Stimulated activated CD4-positive, alpha-beta T cell treated with anti-CD3 and anti-CD28 coated beads, Interleukin-4, amount 100 ng/mL, for 4 hours (primary cell): ENCODE data around the gene CSH2.
"Not testable (repeated sequence)": the region's sequence is repeated elsewhere in the genome, so short reads cannot be mapped to it uniquely, and the experiment has no call there.

ENCODE experiments used
- DNase-seq, 2 experiments: peaks; one replicate each; pipeline ENCODE4 v3.0.0-alpha.2; 2020

CSH2 gene

GRCh38 chr17:63873577-63873976 is at the start of gene CSH2:
TSS of gene CSH2 (minus strand) at chr17:63873677. CDS start at chr17:63873614, 63 bp downstream.
- not testable (repeated sequence) for DNase-seq

- DNase-seq, result not testable (repeated sequence)
Measured at GRCh38 chr17:63922402-63922801, 48.9 kb upstream of the CSH2 start.

- not testable (repeated sequence) for DNase-seq
Measured at GRCh38 chr17:63920779-63921178, 47.3 kb upstream of the CSH2 start.

GRCh38 chr17:63920050-63920449 is 46.6 kb upstream of the CSH2 start:
- DNase-seq, result not testable (repeated sequence)

- DNase-seq, result peak; percentile 55 to 62
Measured at GRCh38 chr17:63919311-63919723, 45.8 kb upstream of the CSH2 start.

GRCh38 chr17:63918789-63919305 is 45.4 kb upstream of the CSH2 start, which contains the start of gene GH1:
TSS of gene GH1 (minus strand) at chr17:63918839. CDS start at chr17:63918776, 63 bp downstream.
- not testable (repeated sequence) for DNase-seq

- no peak for DNase-seq
Measured at GRCh38 chr17:63918305-63918704, 44.8 kb upstream of the CSH2 start.

GRCh38 chr17:63917646-63918045 is 44.2 kb upstream of the CSH2 start:
- no peak for DNase-seq

- not testable (repeated sequence) for DNase-seq
Measured at GRCh38 chr17:63917206-63917605, 43.7 kb upstream of the CSH2 start.

GRCh38 chr17:63916566-63917185 is 43.2 kb upstream of the CSH2 start:
- no peak for DNase-seq

- not testable (repeated sequence) for DNase-seq
Measured at GRCh38 chr17:63915753-63916152, 42.3 kb upstream of the CSH2 start.

- DNase-seq, result no peak
Measured at GRCh38 chr17:63914471-63914870, 41.0 kb upstream of the CSH2 start.

GRCh38 chr17:63911657-63912100 is 38.2 kb upstream of the CSH2 start:
- peak; percentile 53 to 54 for DNase-seq

GRCh38 chr17:63911041-63911635 is 37.7 kb upstream of the CSH2 start, which contains the start of gene CSHL1:
TSS of gene CSHL1 (minus strand) at chr17:63911258. CDS start at chr17:63911196, 62 bp downstream.
- no peak for DNase-seq

GRCh38 chr17:63910096-63910495 is 36.6 kb upstream of the CSH2 start:
- DNase-seq, result no peak

- DNase-seq, result not testable (repeated sequence)
Measured at GRCh38 chr17:63909586-63909985, 36.1 kb upstream of the CSH2 start.

- not testable (repeated sequence) for DNase-seq
Measured at GRCh38 chr17:63907161-63907778, 33.8 kb upstream of the CSH2 start.

GRCh38 chr17:63904796-63905195 is 31.3 kb upstream of the CSH2 start:
- DNase-seq, result not testable (repeated sequence)

GRCh38 chr17:63903787-63904201 is 30.3 kb upstream of the CSH2 start:
- not testable (repeated sequence) for DNase-seq

GRCh38 chr17:63901971-63902370 is 28.5 kb upstream of the CSH2 start:
- DNase-seq, result not testable (repeated sequence)

GRCh38 chr17:63898899-63899798 is 25.7 kb upstream of the CSH2 start:
- peak in 1 of 2 experiments; percentile 35 for DNase-seq
